HFFc6 (cell line): ENCODE results near the gene SDHAF2. TPM values are rescaled to one million over a fixed set of nuclear protein-coding genes. Genes with fewer than 3 reads are reported as not detected.
A peak's percentile ranks its signal among the peaks of the same experiment; 100 is the strongest.

Source experiments
- DNase-seq: peaks from one replicate; pipeline ENCODE4 v3.0.0-alpha.2; 2018
- H3K27ac Mint-ChIP-seq: 2 replicates; pipeline ENCODE4 v1.8.0; 2020; ENCODE audit warnings: mild to moderate bottlenecking, mixed read lengths
- H3K27me3 Mint-ChIP-seq: 2 replicates; pipeline ENCODE4 v1.8.0; 2021; ENCODE audit warnings: mild to moderate bottlenecking, moderate library complexity, mixed read lengths; ENCODE audit not compliant: insufficient read depth
- H3K36me3 Mint-ChIP-seq: 2 replicates; pipeline ENCODE4 v1.8.0; 2021; ENCODE audit warnings: low read depth, mixed read lengths
- H3K4me1 Mint-ChIP-seq: 2 replicates; pipeline ENCODE4 v1.8.0; 2020; ENCODE audit warnings: low read depth, mixed read lengths
- H3K4me3 Mint-ChIP-seq: 2 replicates; pipeline ENCODE4 v1.8.0; 2020; ENCODE audit warnings: mild to moderate bottlenecking, moderate library complexity, mixed read lengths
- H3K9me3 Mint-ChIP-seq: 2 replicates; pipeline ENCODE4 v1.8.0; 2020; ENCODE audit warnings: mild to moderate bottlenecking, mixed read lengths
- total RNA-seq, 6 experiments: library from RNA; stranded (reverse); fragmentation: NEBNext Ultra II Directional; extraction: Animal tissue kit (Norgen Biotek cat#: 25700); gene quantifications; 2 replicates in 1 of 6; 3 replicates in 5 of 6; pipeline ENCODE4 v1.2.3, GENCODE V29; 2021
- TF ChIP-seq, protein P1 (sequence below): fragments of 200-600 bp; sonication (generic); IDR thresholded peaks from 2 replicates; pipeline ENCODE4 v1.5.0; 2021; ENCODE audit warnings: antibody characterized with exemption, mild to moderate bottlenecking

SDHAF2 gene
- total RNA-seq, 6 experiments from 2014 or later, result 33.9 to 43.0 (median 38.3) TPM

DNA sequence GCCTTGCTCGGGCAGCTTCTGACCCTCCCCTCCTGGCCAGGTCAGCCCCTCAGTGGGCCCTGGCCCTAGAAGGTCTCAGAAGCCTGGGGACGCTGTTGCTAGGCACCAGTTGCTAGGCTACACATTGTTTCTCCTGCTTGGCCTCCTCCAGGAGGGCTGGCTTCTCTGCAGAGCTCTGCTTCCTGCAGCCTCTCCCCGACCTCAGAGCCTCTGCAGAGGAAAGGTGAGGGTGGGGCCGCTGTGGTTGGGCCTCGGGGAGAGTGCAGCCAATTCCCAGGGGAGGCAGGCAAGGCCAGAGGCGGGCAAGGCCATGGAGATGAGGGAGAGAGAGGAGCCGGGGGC is 51.0 kb downstream of the SDHAF2 start:
- no peaks in the 10 kb centered on the region for H3K36me3 Mint-ChIP-seq
- H3K9me3 Mint-ChIP-seq, result no peaks in the 10 kb centered on the region
- TF ChIP-seq, protein P1, sequence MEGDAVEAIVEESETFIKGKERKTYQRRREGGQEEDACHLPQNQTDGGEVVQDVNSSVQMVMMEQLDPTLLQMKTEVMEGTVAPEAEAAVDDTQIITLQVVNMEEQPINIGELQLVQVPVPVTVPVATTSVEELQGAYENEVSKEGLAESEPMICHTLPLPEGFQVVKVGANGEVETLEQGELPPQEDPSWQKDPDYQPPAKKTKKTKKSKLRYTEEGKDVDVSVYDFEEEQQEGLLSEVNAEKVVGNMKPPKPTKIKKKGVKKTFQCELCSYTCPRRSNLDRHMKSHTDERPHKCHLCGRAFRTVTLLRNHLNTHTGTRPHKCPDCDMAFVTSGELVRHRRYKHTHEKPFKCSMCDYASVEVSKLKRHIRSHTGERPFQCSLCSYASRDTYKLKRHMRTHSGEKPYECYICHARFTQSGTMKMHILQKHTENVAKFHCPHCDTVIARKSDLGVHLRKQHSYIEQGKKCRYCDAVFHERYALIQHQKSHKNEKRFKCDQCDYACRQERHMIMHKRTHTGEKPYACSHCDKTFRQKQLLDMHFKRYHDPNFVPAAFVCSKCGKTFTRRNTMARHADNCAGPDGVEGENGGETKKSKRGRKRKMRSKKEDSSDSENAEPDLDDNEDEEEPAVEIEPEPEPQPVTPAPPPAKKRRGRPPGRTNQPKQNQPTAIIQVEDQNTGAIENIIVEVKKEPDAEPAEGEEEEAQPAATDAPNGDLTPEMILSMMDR, result no peak
- H3K4me3 Mint-ChIP-seq, result no peak overlapping the region
- DNase-seq, result no peak
- no peaks in the 10 kb centered on the region for H3K4me1 Mint-ChIP-seq
- no peak overlapping the region for H3K27ac Mint-ChIP-seq
- H3K27me3 Mint-ChIP-seq, result peaks cover 18% of the 10 kb centered on the region

DNA sequence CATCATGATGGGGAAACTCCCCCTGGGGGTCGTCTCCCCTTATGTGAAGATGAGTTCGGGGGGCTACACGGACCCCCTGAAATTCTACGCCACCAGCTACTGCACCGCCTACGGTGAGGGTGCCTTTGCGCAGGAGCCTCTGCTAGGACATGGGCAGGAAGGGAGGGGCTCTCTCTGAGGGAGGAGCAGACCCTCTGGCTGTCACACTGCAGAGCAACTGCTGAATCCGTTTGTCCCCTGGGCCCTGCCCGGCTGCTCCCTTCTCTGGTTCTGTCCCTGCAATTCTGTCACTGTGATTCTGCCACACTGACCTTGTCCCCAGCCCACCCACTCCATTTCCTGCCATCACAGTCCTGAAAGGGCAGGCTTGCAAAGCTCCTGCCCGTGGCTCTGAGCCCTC is 51.9 kb downstream of the SDHAF2 start:
- Mint-ChIP-seq H3K4me3 (no peak overlapping the region), H3K27ac (no peak overlapping the region), H3K27me3 (peaks cover 20% of the 10 kb centered on the region), H3K36me3 (no peaks in the 10 kb centered on the region), H3K9me3 (no peaks in the 10 kb centered on the region), H3K4me1 (no peaks in the 10 kb centered on the region)
- DNase-seq, result no peak
- TF ChIP-seq, protein P1, result no peak

DNA sequence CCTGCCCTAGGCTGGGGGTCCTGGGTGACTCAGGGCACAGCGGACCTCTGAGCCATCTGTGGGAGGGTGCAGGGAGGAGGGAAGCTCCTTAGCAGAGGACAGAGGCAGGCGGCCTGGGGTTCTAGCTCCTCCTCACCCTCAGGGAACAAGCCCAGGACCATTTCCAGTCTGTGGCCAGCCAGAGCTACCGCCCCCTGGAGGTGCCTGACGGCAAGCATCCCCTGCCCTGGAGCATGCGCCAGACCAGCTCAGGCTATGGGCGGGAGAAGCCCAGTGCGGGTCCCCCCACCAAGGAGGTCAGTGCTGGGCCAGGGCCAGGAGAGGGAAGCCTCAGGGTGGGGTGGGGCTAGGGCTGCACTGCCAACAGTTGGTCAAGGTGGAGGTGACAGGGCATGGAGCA is 52.6 kb downstream of the SDHAF2 start:
- Mint-ChIP-seq H3K27ac (no peak overlapping the region), H3K36me3 (no peaks in the 10 kb centered on the region), H3K9me3 (no peaks in the 10 kb centered on the region), H3K4me1 (no peaks in the 10 kb centered on the region), H3K4me3 (no peak overlapping the region), H3K27me3 (peaks cover 20% of the 10 kb centered on the region)
- TF ChIP-seq, protein P1, result peak; percentile 80
- peak; percentile 22 for DNase-seq

GRCh38 chr11:61484541-61484940 is 54.6 kb downstream of the SDHAF2 start:
- H3K27me3 Mint-ChIP-seq, result peaks cover 15% of the 10 kb centered on the region
- TF ChIP-seq, protein P1, result no peak
- no peak for DNase-seq
- H3K36me3 Mint-ChIP-seq, result no peaks in the 10 kb centered on the region
- H3K9me3 Mint-ChIP-seq, result no peaks in the 10 kb centered on the region
- H3K4me1 Mint-ChIP-seq, result no peaks in the 10 kb centered on the region
- H3K4me3 Mint-ChIP-seq, result no peak overlapping the region
- H3K27ac Mint-ChIP-seq, result no peak overlapping the region

- DNase-seq, result no peak
- H3K27ac Mint-ChIP-seq, result no peak overlapping the region
- no peak overlapping the region for H3K4me3 Mint-ChIP-seq
- H3K36me3 Mint-ChIP-seq, result no peaks in the 10 kb centered on the region
- H3K27me3 Mint-ChIP-seq, result peaks cover 12% of the 10 kb centered on the region
- H3K9me3 Mint-ChIP-seq, result no peaks in the 10 kb centered on the region
- TF ChIP-seq, protein P1, result no peak
- peaks cover 3% of the 10 kb centered on the region for H3K4me1 Mint-ChIP-seq
Measured at GRCh38 chr11:61485080-61485479, 55.2 kb downstream of the SDHAF2 start.

DNA sequence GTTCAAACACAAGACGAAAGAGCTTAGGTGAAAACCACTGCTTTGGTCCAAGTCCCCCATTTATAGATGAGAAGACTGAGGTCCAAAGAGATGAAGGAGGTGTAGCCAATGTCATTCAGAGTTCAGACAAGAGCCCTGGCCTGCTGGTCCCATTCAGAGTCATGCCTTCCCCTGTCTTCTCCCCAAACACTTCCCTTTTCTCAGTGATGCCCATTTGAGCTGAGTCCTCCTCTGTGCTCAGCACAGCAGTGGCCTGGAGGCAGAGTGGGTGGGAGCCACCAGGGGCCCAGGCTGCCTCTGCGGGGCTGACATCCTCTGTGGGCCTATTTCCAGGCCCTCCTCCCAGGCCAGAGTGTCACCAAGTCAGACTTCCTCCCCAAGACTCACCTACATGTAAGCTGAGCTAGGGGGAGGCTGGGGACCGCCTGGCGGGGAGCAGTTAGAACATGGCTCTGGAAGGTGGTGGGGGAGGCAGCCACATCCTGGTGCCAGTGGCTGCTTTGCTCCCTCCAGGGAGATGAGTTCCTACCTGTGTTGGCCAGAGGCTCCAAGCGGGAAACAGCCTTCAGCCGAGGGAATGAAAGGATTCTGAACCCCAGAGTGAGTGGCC is 56.2 kb downstream of the SDHAF2 start:
- H3K9me3 Mint-ChIP-seq, result no peaks in the 10 kb centered on the region
- no peak for DNase-seq
- no peaks in the 10 kb centered on the region for H3K36me3 Mint-ChIP-seq
- H3K4me1 Mint-ChIP-seq, result peaks cover 7% of the 10 kb centered on the region
- no peak overlapping the region for H3K4me3 Mint-ChIP-seq
- TF ChIP-seq, protein P1, result no peak
- no peak overlapping the region for H3K27ac Mint-ChIP-seq
- peaks cover 14% of the 10 kb centered on the region for H3K27me3 Mint-ChIP-seq
